Measurements from ENCODE around the gene CNDP2. TPM values are rescaled to one million over a fixed set of nuclear protein-coding genes. Genes with fewer than 3 reads are reported as not detected.

Gene CNDP2
- total RNA-seq, 4 donors from 2014 or later, result 78.8 to 132 (median 89.3) TPM

- DNase-seq (ENCODE audit: low spot score), result no peak
- TF ChIP-seq, protein P1, sequence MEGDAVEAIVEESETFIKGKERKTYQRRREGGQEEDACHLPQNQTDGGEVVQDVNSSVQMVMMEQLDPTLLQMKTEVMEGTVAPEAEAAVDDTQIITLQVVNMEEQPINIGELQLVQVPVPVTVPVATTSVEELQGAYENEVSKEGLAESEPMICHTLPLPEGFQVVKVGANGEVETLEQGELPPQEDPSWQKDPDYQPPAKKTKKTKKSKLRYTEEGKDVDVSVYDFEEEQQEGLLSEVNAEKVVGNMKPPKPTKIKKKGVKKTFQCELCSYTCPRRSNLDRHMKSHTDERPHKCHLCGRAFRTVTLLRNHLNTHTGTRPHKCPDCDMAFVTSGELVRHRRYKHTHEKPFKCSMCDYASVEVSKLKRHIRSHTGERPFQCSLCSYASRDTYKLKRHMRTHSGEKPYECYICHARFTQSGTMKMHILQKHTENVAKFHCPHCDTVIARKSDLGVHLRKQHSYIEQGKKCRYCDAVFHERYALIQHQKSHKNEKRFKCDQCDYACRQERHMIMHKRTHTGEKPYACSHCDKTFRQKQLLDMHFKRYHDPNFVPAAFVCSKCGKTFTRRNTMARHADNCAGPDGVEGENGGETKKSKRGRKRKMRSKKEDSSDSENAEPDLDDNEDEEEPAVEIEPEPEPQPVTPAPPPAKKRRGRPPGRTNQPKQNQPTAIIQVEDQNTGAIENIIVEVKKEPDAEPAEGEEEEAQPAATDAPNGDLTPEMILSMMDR (IDR thresholded peaks at IDR 0.05), result no peak
- no peak for ATAC-seq (ENCODE audit: low FRiP score)
Measured at GRCh38 chr18:74528913-74529312, 32.8 kb downstream of the CNDP2 start.

GRCh38 chr18:74529378-74529777 is 33.2 kb downstream of the CNDP2 start:
- ATAC-seq (ENCODE audit: low FRiP score) (no peak), DNase-seq (ENCODE audit: low spot score) (no peak)
- TF ChIP-seq, protein P1 (IDR thresholded peaks at IDR 0.05), result no peak

DNA sequence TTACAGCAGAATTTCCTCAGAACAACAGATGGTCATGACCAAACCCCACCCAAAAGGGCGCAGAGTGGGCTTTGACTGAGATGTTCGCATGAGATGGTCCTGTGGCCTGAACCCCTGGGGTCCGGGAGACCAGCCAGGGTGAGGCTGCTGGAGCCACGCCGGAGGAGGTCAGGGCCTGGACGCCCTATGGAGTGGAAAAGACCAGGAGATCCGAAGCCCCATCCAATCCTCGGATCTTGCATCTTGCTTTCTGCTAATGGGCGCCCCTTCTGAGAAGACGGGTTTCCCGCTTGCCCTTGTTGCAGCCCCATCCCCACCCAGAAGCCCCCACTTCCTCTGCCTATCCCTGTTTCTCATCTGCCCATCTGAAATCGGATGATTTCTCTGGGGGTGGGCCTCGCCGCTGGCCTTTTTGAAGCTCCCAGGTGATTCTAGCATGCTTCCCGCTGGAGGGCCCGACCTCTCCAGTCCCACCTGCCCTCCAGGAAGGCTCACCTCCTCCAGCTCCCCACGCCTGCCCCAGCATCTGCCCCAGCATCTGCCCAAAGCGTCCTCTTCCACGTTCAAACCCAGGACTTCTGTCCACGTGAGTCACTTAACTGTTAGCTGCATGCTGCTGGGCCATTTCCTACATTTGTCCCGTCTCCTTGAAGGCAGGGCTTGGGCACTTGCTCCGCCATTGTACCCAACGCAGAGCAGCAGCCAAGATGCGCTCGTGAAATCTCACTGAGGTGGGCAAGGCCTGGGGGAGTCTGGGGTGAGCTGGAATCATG is 33.8 kb downstream of the CNDP2 start:
- TF ChIP-seq, protein P1 (IDR thresholded peaks at IDR 0.05), result no peak
- DNase-seq (ENCODE audit: low spot score) (no peak), ATAC-seq (ENCODE audit: low FRiP score) (no peak)

- ATAC-seq (ENCODE audit: low FRiP score), result no peak
- TF ChIP-seq, protein P1 (IDR thresholded peaks at IDR 0.05), result no peak
- DNase-seq (ENCODE audit: low spot score), result no peak
Measured at GRCh38 chr18:74530584-74530862, 34.4 kb downstream of the CNDP2 start.

- no peak for DNase-seq (ENCODE audit: low spot score)
- TF ChIP-seq, protein P1 (IDR thresholded peaks at IDR 0.05), result no peak
- no peak for ATAC-seq (ENCODE audit: low FRiP score)
Measured at GRCh38 chr18:74531043-74531442, 34.9 kb downstream of the CNDP2 start.

- TF ChIP-seq, protein P1 (IDR thresholded peaks at IDR 0.05), result no peak
- ATAC-seq (ENCODE audit: low FRiP score) (no peak), DNase-seq (ENCODE audit: low spot score) (no peak)
Measured at GRCh38 chr18:74532511-74533025, 36.4 kb downstream of the CNDP2 start.

- TF ChIP-seq, protein P1 (IDR thresholded peaks at IDR 0.05), result no peak
- ATAC-seq (ENCODE audit: low FRiP score), result no peak
- no peak for DNase-seq (ENCODE audit: low spot score)
Measured at GRCh38 chr18:74533666-74534065, 37.5 kb downstream of the CNDP2 start.

Data from omental fat pad (tissue), 4 donors.